Measurements from ENCODE around the gene TSEN54. TPM values are rescaled to one million over a fixed set of nuclear protein-coding genes. Genes with fewer than 3 reads are reported as not detected.
A peak's percentile ranks its signal among the peaks of the same experiment; 100 is the strongest.

Gene TSEN54
- total RNA-seq, 2 donors from 2014 or later, result 63.8 to 123 TPM

GRCh38 chr17:75487351-75488070, 28.8 kb upstream of the TSEN54 start:
- 75 to 85% methylated on average over 12 of the region's 12 CpGs for WGBS, 2 donors
- no peaks in the 10 kb centered on the region for H3K27me3 ChIP-seq
- intact Hi-C loops (cut with DNase I), result loop anchor here (10.0 kb wide), 1 partner anchor 63 kb away; no protein-coding TSS in a partner anchor
- TF ChIP-seq CTCF (IDR thresholded peaks at IDR 0.05), result no peak
- TF ChIP-seq POLR2A (IDR thresholded peaks at IDR 0.05), result no peak
- ATAC-seq (no peak), DNase-seq (peak in 2 of 4 donors; percentile 19 to 55)
- no peaks in the 10 kb centered on the region for H3K9me3 ChIP-seq
- peaks cover 0 to 2% of the 10 kb centered on the region in 2 donors for H3K36me3 ChIP-seq (replicated peaks in 1 of 2; ENCODE audit: insufficient read depth in 1 of 2, low read depth in 2 of 2)
- H3K27ac ChIP-seq, result peak overlapping the region in 2 of 4 donors; percentile 25 to 59
- H3K4me1 ChIP-seq, result peaks cover 12% of the 10 kb centered on the region
- H3K4me3 ChIP-seq, result no peak overlapping the region

- 81 to 89% methylated on average over 8 to 22 of the region's 24 CpGs for WGBS, 2 donors
- no peak for TF ChIP-seq CTCF (IDR thresholded peaks at IDR 0.05)
- no peak for TF ChIP-seq POLR2A (IDR thresholded peaks at IDR 0.05)
- Histone ChIP-seq H3K27me3 (no peaks in the 10 kb centered on the region), H3K4me1 (peaks cover 12% of the 10 kb centered on the region), H3K9me3 (no peaks in the 10 kb centered on the region), H3K36me3 (replicated peaks in 1 of 2; ENCODE audit: insufficient read depth in 1 of 2, low read depth in 2 of 2) (peaks cover 0 to 10% of the 10 kb centered on the region in 2 donors), H3K4me3 (no peak overlapping the region), H3K27ac (no peak overlapping the region)
- DNase-seq (peak in 1 of 4 donors; percentile 4), ATAC-seq (no peak)
- intact Hi-C loops (cut with DNase I), result loop anchor here (10.0 kb wide), 1 partner anchor 64 kb away; no protein-coding TSS in a partner anchor
Observed at GRCh38 chr17:75488693-75489510, 27.4 kb upstream of the TSEN54 start.

GRCh38 chr17:75489511-75489955, 26.8 kb upstream of the TSEN54 start:
- peaks cover 0 to 11% of the 10 kb centered on the region in 2 donors for H3K36me3 ChIP-seq (replicated peaks in 1 of 2; ENCODE audit: insufficient read depth in 1 of 2, low read depth in 2 of 2)
- H3K9me3 ChIP-seq, result no peaks in the 10 kb centered on the region
- WGBS, 2 donors, result 77 to 84% methylated on average over 10 to 14 of the region's 14 CpGs
- no peak for ATAC-seq
- no peaks in the 10 kb centered on the region for H3K27me3 ChIP-seq
- H3K4me3 ChIP-seq, result no peak overlapping the region
- peak overlapping the region in 3 of 4 donors; percentile 6 to 72 (median 46) for H3K27ac ChIP-seq
- H3K4me1 ChIP-seq, result peaks cover 12% of the 10 kb centered on the region
- intact Hi-C loops (cut with DNase I), result loop anchor here (10.0 kb wide), 1 partner anchor 65 kb away; no protein-coding TSS in a partner anchor
- DNase-seq, result no peak
- TF ChIP-seq POLR2A (IDR thresholded peaks at IDR 0.05) (no peak), CTCF (IDR thresholded peaks at IDR 0.05) (no peak)

- TF ChIP-seq POLR2A (IDR thresholded peaks at IDR 0.05), result no peak
- TF ChIP-seq CTCF (IDR thresholded peaks at IDR 0.05), result peak in 2 of 7 experiments; percentile 3 to 5
- H3K27me3 ChIP-seq, result no peaks in the 10 kb centered on the region
- H3K9me3 ChIP-seq, result no peaks in the 10 kb centered on the region
- H3K4me3 ChIP-seq, result no peak overlapping the region
- DNase-seq (peak in 3 of 4 donors; percentile 59 to 84 (median 75)), ATAC-seq (peak; percentile 45)
- WGBS, 2 donors, result 45 to 100% methylated on average over 1 to 14 of the region's 14 CpGs
- peaks cover 0 to 13% of the 10 kb centered on the region in 2 donors for H3K36me3 ChIP-seq (replicated peaks in 1 of 2; ENCODE audit: insufficient read depth in 1 of 2, low read depth in 2 of 2)
- intact Hi-C loops (cut with DNase I), result no loop called here
- H3K4me1 ChIP-seq, result peaks cover 12% of the 10 kb centered on the region
- H3K27ac ChIP-seq, result peak overlapping the region; percentile 44 to 72 (median 56)
Observed at GRCh38 chr17:75490173-75490743, 26.1 kb upstream of the TSEN54 start.
